ENCODE results near the gene CROCC.
A peak's percentile ranks its signal among the peaks of the same experiment; 100 is the strongest.
"Not testable (repeated sequence)": the region's sequence is repeated elsewhere in the genome, so short reads cannot be mapped to it uniquely, and the experiment has no call there.

Gene CROCC

GRCh38 chr1:16918936-16919665 is 2.6 kb upstream of the CROCC start:
- H3K9me3 ChIP-seq (ENCODE audit: control insufficient read depth, insufficient read depth, low read length); H3K4me3 ChIP-seq (ENCODE audit: low read length); DNase-seq (ENCODE audit: low read depth, low spot score); H3K36me3 ChIP-seq (ENCODE audit: control insufficient read depth, insufficient read depth, low read length); H3K27me3 ChIP-seq (ENCODE audit: control insufficient read depth, insufficient read depth, low read length); H3K27ac ChIP-seq (ENCODE audit: low read length); H3K4me1 ChIP-seq (ENCODE audit: control insufficient read depth, insufficient read depth, low read length): not testable (repeated sequence)
- no CpG with 5 or more reads among the region's 15 CpGs for WGBS (ENCODE audit: insufficient coverage, insufficient read length)

- H3K9me3 ChIP-seq (ENCODE audit: control insufficient read depth, insufficient read depth, low read length): no peaks in the 10 kb centered on the region
- no peak overlapping the region for H3K4me3 ChIP-seq (ENCODE audit: low read length)
- H3K36me3 ChIP-seq (ENCODE audit: control insufficient read depth, insufficient read depth, low read length): no peaks in the 10 kb centered on the region
- WGBS (ENCODE audit: insufficient coverage, insufficient read length): no CpG with 5 or more reads among the region's 10 CpGs
- no peaks in the 10 kb centered on the region; the same call in 1 of the 2 replicates for H3K4me1 ChIP-seq (ENCODE audit: control insufficient read depth, insufficient read depth, low read length)
- H3K27me3 ChIP-seq (ENCODE audit: control insufficient read depth, insufficient read depth, low read length): no peaks in the 10 kb centered on the region
- DNase-seq (ENCODE audit: low read depth, low spot score): no peak
- no peak overlapping the region for H3K27ac ChIP-seq (ENCODE audit: low read length)
These were observed 780 bp upstream of the CROCC start for GRCh38 chr1:16920951-16921350.

GRCh38 chr1:16922466-16922865 is 735 bp downstream of the CROCC start:
- peak overlapping the region; percentile 49; the same call in 1 of the 2 replicates for H3K4me3 ChIP-seq (ENCODE audit: low read length)
- no peaks in the 10 kb centered on the region; the same call in none of the 2 replicates for H3K4me1 ChIP-seq (ENCODE audit: control insufficient read depth, insufficient read depth, low read length)
- H3K9me3 ChIP-seq (ENCODE audit: control insufficient read depth, insufficient read depth, low read length): no peaks in the 10 kb centered on the region
- H3K36me3 ChIP-seq (ENCODE audit: control insufficient read depth, insufficient read depth, low read length): peaks cover 1% of the 10 kb centered on the region
- no peaks in the 10 kb centered on the region for H3K27me3 ChIP-seq (ENCODE audit: control insufficient read depth, insufficient read depth, low read length)
- DNase-seq (ENCODE audit: low read depth, low spot score): no peak
- H3K27ac ChIP-seq (ENCODE audit: low read length): no peak overlapping the region
- no CpG with 5 or more reads among the region's 10 CpGs for WGBS (ENCODE audit: insufficient coverage, insufficient read length)

GRCh38 chr1:16922885-16923431 is 1.2 kb downstream of the CROCC start:
- no peaks in the 10 kb centered on the region for H3K9me3 ChIP-seq (ENCODE audit: control insufficient read depth, insufficient read depth, low read length)
- H3K36me3 ChIP-seq (ENCODE audit: control insufficient read depth, insufficient read depth, low read length): peaks cover 5% of the 10 kb centered on the region
- no CpG with 5 or more reads among the region's 18 CpGs for WGBS (ENCODE audit: insufficient coverage, insufficient read length)
- no peaks in the 10 kb centered on the region for H3K27me3 ChIP-seq (ENCODE audit: control insufficient read depth, insufficient read depth, low read length)
- DNase-seq (ENCODE audit: low read depth, low spot score): no peak
- no peak overlapping the region for H3K27ac ChIP-seq (ENCODE audit: low read length)
- H3K4me3 ChIP-seq (ENCODE audit: low read length): no peak overlapping the region
- no peaks in the 10 kb centered on the region; the same call in none of the 2 replicates for H3K4me1 ChIP-seq (ENCODE audit: control insufficient read depth, insufficient read depth, low read length)

- Histone ChIP-seq H3K27ac (ENCODE audit: low read length) (no peak overlapping the region), H3K4me3 (ENCODE audit: low read length) (no peak overlapping the region), H3K9me3 (ENCODE audit: control insufficient read depth, insufficient read depth, low read length) (no peaks in the 10 kb centered on the region), H3K4me1 (ENCODE audit: control insufficient read depth, insufficient read depth, low read length) (no peaks in the 10 kb centered on the region; the same call in none of the 2 replicates), H3K36me3 (ENCODE audit: control insufficient read depth, insufficient read depth, low read length) (peaks cover 6% of the 10 kb centered on the region), H3K27me3 (ENCODE audit: control insufficient read depth, insufficient read depth, low read length) (no peaks in the 10 kb centered on the region)
- no peak for DNase-seq (ENCODE audit: low read depth, low spot score)
- WGBS (ENCODE audit: insufficient coverage, insufficient read length): no CpG with 5 or more reads among the region's 23 CpGs
These were observed 2.6 kb downstream of the CROCC start for GRCh38 chr1:16924216-16924918.

GRCh38 chr1:16924919-16925477 is 3.3 kb downstream of the CROCC start:
- Histone ChIP-seq H3K36me3 (ENCODE audit: control insufficient read depth, insufficient read depth, low read length) (peaks cover 6% of the 10 kb centered on the region), H3K4me1 (ENCODE audit: control insufficient read depth, insufficient read depth, low read length) (no peaks in the 10 kb centered on the region; the same call in none of the 2 replicates), H3K27ac (ENCODE audit: low read length) (no peak overlapping the region), H3K9me3 (ENCODE audit: control insufficient read depth, insufficient read depth, low read length) (no peaks in the 10 kb centered on the region), H3K4me3 (ENCODE audit: low read length) (no peak overlapping the region), H3K27me3 (ENCODE audit: control insufficient read depth, insufficient read depth, low read length) (no peaks in the 10 kb centered on the region)
- DNase-seq (ENCODE audit: low read depth, low spot score): no peak
- no CpG with 5 or more reads among the region's 13 CpGs for WGBS (ENCODE audit: insufficient coverage, insufficient read length)

- Histone ChIP-seq H3K36me3 (ENCODE audit: control insufficient read depth, insufficient read depth, low read length) (peaks cover 6% of the 10 kb centered on the region), H3K27ac (ENCODE audit: low read length) (no peak overlapping the region), H3K4me3 (ENCODE audit: low read length) (no peak overlapping the region), H3K4me1 (ENCODE audit: control insufficient read depth, insufficient read depth, low read length) (no peaks in the 10 kb centered on the region; the same call in none of the 2 replicates), H3K9me3 (ENCODE audit: control insufficient read depth, insufficient read depth, low read length) (no peaks in the 10 kb centered on the region), H3K27me3 (ENCODE audit: control insufficient read depth, insufficient read depth, low read length) (no peaks in the 10 kb centered on the region)
- no peak for DNase-seq (ENCODE audit: low read depth, low spot score)
- WGBS (ENCODE audit: insufficient coverage, insufficient read length): no CpG with 5 or more reads among the region's 13 CpGs
These were observed 4.1 kb downstream of the CROCC start for GRCh38 chr1:16925635-16926490.

GRCh38 chr1:16926491-16927073 is 4.9 kb downstream of the CROCC start:
- Histone ChIP-seq H3K36me3 (ENCODE audit: control insufficient read depth, insufficient read depth, low read length) (peaks cover 11% of the 10 kb centered on the region), H3K4me3 (ENCODE audit: low read length) (no peak overlapping the region), H3K27ac (ENCODE audit: low read length) (no peak overlapping the region), H3K9me3 (ENCODE audit: control insufficient read depth, insufficient read depth, low read length) (no peaks in the 10 kb centered on the region), H3K27me3 (ENCODE audit: control insufficient read depth, insufficient read depth, low read length) (no peaks in the 10 kb centered on the region), H3K4me1 (ENCODE audit: control insufficient read depth, insufficient read depth, low read length) (no peaks in the 10 kb centered on the region; the same call in none of the 2 replicates)
- no CpG with 5 or more reads among the region's 10 CpGs for WGBS (ENCODE audit: insufficient coverage, insufficient read length)
- no peak for DNase-seq (ENCODE audit: low read depth, low spot score)

- DNase-seq (ENCODE audit: low read depth, low spot score): no peak
- Histone ChIP-seq H3K9me3 (ENCODE audit: control insufficient read depth, insufficient read depth, low read length) (no peaks in the 10 kb centered on the region), H3K36me3 (ENCODE audit: control insufficient read depth, insufficient read depth, low read length) (peaks cover 11% of the 10 kb centered on the region), H3K27me3 (ENCODE audit: control insufficient read depth, insufficient read depth, low read length) (no peaks in the 10 kb centered on the region), H3K27ac (ENCODE audit: low read length) (no peak overlapping the region), H3K4me1 (ENCODE audit: control insufficient read depth, insufficient read depth, low read length) (no peaks in the 10 kb centered on the region; the same call in none of the 2 replicates), H3K4me3 (ENCODE audit: low read length) (no peak overlapping the region)
- no CpG with 5 or more reads among the region's 14 CpGs for WGBS (ENCODE audit: insufficient coverage, insufficient read length)
These were observed 5.5 kb downstream of the CROCC start for GRCh38 chr1:16927256-16927655.
